Lung (tissue), 12 donors: ENCODE data around the gene DDX60. TPM values are rescaled to one million over a fixed set of nuclear protein-coding genes. Genes with fewer than 3 reads are reported as not detected.

Experiments used
- ATAC-seq: fragments of 200-7000 bp; cut with Tn5 transposase; one replicate; pipeline ENCODE4 v1.9.1; 2020; ENCODE audit warnings: moderate number of reproducible peaks; ENCODE audit not compliant: insufficient read depth, low FRiP score
- DNase-seq, 3 donors: peaks; one replicate each; pipeline ENCODE4 v3.0.0-alpha.2; 2013 to 2017
- H3K27ac ChIP-seq, 2 donors: one replicate each; pipeline ENCODE4 v1.5.1; 2013; ENCODE audit warnings: mild to moderate bottlenecking in 2 of 2, moderate library complexity in 2 of 2, control low read depth in 1 of 2, inconsistent platforms in 1 of 2, low read depth in 1 of 2, low read length in 1 of 2
- H3K27me3 ChIP-seq, 3 donors: one replicate each; pipeline ENCODE4 v1.5.1; 2013; ENCODE audit warnings: low read length in 2 of 3; ENCODE audit not compliant: control insufficient read depth in 3 of 3, insufficient read depth in 3 of 3
- H3K36me3 ChIP-seq, 4 donors: one replicate each; pipeline ENCODE4 v1.5.1; 2013; ENCODE audit warnings: low read length in 4 of 4, mild to moderate bottlenecking in 1 of 4, moderate library complexity in 1 of 4; ENCODE audit not compliant: control insufficient read depth in 4 of 4, insufficient read depth in 4 of 4
- H3K4me1 ChIP-seq, 5 donors: one replicate each; pipeline ENCODE4 v1.5.1; 2013; ENCODE audit warnings: low read length in 5 of 5, mild to moderate bottlenecking in 2 of 5, moderate library complexity in 1 of 5; ENCODE audit not compliant: control insufficient read depth in 5 of 5, insufficient read depth in 5 of 5
- H3K4me3 ChIP-seq: one replicate; pipeline ENCODE4 v1.5.1; 2013; ENCODE audit warnings: mild to moderate bottlenecking, control low read depth, moderate library complexity
- H3K9ac ChIP-seq, 2 donors: one replicate each; pipeline ENCODE4 v1.5.1; 2013; ENCODE audit warnings: low read length in 2 of 2, control low read depth in 1 of 2; ENCODE audit not compliant: insufficient read depth in 1 of 2
- H3K9me3 ChIP-seq, 4 donors: one replicate each; pipeline ENCODE4 v1.5.1; 2013; ENCODE audit warnings: low read length in 3 of 4, mild to moderate bottlenecking in 1 of 4, moderate library complexity in 1 of 4; ENCODE audit not compliant: control insufficient read depth in 4 of 4, insufficient read depth in 3 of 4
- WGBS, 2 donors: extraction: QIAGEN DNeasy Blood & Tissue Kit; methylation state at CpG; one replicate each; pipeline ENCODE4 v1.1.7; 2013; 5-methylcytosine and 5-hydroxymethylcytosine counted together
- polyA plus RNA-seq, 2 donors: library from polyadenylated mRNA; stranded (reverse); fragments of 200-250 nt; gene quantifications; one replicate each; pipeline ENCODE4 v1.2.1, GENCODE V29; 2013
- total RNA-seq, 2 donors: library from RNA; depleted of rRNA in 1 of 2; stranded (reverse); fragments of >200 nt in 1 of 2; gene quantifications; one replicate each; pipeline ENCODE4 v1.2.1, GENCODE V29; 2014 to 2021
- TF ChIP-seq, protein P1 (sequence below): IDR thresholded peaks from 2 replicates; pipeline ENCODE4 v1.5.1; 2012; ENCODE audit warnings: mild to moderate bottlenecking; ENCODE audit errors: control extremely low read depth, extremely low read depth
- donor health status: control.
- donor health status: control.
- donor health status: Bipolar disorder and iron deficiency.
- donor health status: healthy.
- donor health status: DM: yes; HTN: yes; CAD: no.

Gene DDX60
- total and polyA plus RNA-seq, 4 donors: 2.6 to 47.0 (median 14.6) TPM

DNA sequence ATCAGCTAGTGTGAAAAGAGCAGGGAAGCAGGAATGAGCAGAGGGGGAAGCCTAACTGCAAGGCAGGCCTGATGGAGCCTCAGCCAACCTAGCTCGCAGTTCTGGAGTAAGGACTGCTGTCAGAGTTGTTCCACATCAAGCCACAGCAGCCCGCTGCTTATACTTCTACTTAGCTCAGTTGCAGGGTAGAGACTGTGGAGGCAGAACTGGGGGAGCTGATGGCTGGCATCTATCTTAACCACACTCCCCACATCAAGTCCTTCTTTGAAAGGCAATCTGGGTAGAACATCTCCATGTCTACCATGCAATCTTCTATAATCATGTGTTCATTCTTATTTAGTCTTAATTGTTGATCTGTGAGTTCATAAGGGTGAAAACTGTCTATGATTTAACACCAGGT lies 46.1 kb downstream of the DDX60 start:
- DNase-seq (no peak), ATAC-seq (no peak)
- H3K9me3 ChIP-seq: no peaks in the 10 kb centered on the region
- H3K9ac ChIP-seq: no peak overlapping the region
- no peak overlapping the region for H3K27ac ChIP-seq
- H3K4me1 ChIP-seq: peaks cover 0 to 3% (median 0%) of the 10 kb centered on the region in 5 donors
- TF ChIP-seq, protein P1, sequence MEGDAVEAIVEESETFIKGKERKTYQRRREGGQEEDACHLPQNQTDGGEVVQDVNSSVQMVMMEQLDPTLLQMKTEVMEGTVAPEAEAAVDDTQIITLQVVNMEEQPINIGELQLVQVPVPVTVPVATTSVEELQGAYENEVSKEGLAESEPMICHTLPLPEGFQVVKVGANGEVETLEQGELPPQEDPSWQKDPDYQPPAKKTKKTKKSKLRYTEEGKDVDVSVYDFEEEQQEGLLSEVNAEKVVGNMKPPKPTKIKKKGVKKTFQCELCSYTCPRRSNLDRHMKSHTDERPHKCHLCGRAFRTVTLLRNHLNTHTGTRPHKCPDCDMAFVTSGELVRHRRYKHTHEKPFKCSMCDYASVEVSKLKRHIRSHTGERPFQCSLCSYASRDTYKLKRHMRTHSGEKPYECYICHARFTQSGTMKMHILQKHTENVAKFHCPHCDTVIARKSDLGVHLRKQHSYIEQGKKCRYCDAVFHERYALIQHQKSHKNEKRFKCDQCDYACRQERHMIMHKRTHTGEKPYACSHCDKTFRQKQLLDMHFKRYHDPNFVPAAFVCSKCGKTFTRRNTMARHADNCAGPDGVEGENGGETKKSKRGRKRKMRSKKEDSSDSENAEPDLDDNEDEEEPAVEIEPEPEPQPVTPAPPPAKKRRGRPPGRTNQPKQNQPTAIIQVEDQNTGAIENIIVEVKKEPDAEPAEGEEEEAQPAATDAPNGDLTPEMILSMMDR: no peak
- H3K4me3 ChIP-seq: no peak overlapping the region
- peaks cover 9 to 18% (median 15%) of the 10 kb centered on the region in 4 donors for H3K36me3 ChIP-seq
- H3K27me3 ChIP-seq: no peaks in the 10 kb centered on the region
- 82 to 99% methylated on average over 2 of the region's 2 CpGs for WGBS, 2 donors

DNA sequence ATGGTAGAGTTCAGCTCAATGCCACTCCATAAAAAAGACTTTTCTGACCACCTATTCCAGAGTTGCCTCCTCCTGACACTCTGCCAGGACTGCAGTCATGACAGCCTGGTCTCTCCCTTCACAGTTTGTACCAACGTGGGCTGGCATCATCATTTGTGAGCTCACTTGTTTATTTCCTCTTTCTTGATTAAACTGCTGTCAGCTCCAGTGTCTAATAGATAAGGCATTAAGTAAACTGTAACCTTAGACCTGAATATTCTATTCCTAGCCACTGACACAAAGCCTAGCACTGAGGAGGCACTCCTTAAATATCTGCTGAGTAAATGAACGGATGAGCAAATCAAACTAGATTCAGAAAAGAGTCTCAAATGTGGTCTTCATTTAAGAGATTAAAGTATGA lies 48.7 kb downstream of the DDX60 start:
- DNase-seq (no peak), ATAC-seq (no peak)
- H3K27me3 ChIP-seq: no peaks in the 10 kb centered on the region
- no peaks in the 10 kb centered on the region for H3K9me3 ChIP-seq
- no peak overlapping the region for H3K9ac ChIP-seq
- H3K4me1 ChIP-seq: peaks cover 0 to 3% (median 0%) of the 10 kb centered on the region in 5 donors
- H3K27ac ChIP-seq: peak overlapping the region in 1 of 2 donors; percentile 56
- peaks cover 6 to 30% (median 17%) of the 10 kb centered on the region in 4 donors for H3K36me3 ChIP-seq
- 51 to 53% methylated on average over 2 of the region's 2 CpGs for WGBS, 2 donors
- H3K4me3 ChIP-seq: no peak overlapping the region
- TF ChIP-seq, protein P1: no peak

- Histone ChIP-seq H3K9ac (no peak overlapping the region), H3K36me3 (peaks cover 0 to 23% (median 14%) of the 10 kb centered on the region in 4 donors), H3K27ac (peak overlapping the region in 1 of 2 donors; percentile 72), H3K9me3 (no peaks in the 10 kb centered on the region), H3K27me3 (no peaks in the 10 kb centered on the region), H3K4me1 (peaks cover 0 to 2% (median 0%) of the 10 kb centered on the region in 5 donors), H3K4me3 (no peak overlapping the region)
- 79 to 92% methylated on average over 1 of the region's 1 CpG for WGBS, 2 donors
- ATAC-seq: no peak
- DNase-seq: no peak
- TF ChIP-seq, protein P1: no peak
These were observed 53.2 kb downstream of the DDX60 start for GRCh38 chr4:168265327-168265726.

- TF ChIP-seq, protein P1: no peak
- Histone ChIP-seq H3K4me1 (peaks cover 0 to 2% (median 0%) of the 10 kb centered on the region in 5 donors), H3K9ac (no peak overlapping the region), H3K9me3 (no peaks in the 10 kb centered on the region), H3K27me3 (no peaks in the 10 kb centered on the region), H3K27ac (peak overlapping the region; percentile 39 to 72), H3K36me3 (peaks cover 0 to 24% (median 15%) of the 10 kb centered on the region in 4 donors), H3K4me3 (no peak overlapping the region)
- peak in 1 of 3 donors; percentile 9 for DNase-seq
- 78 to 83% methylated on average over 3 of the region's 3 CpGs for WGBS, 2 donors
- ATAC-seq: no peak
These were observed 53.6 kb downstream of the DDX60 start for GRCh38 chr4:168264903-168265302.
